HT1080 (cell line): ENCODE results near the gene MCM8. TPM values are rescaled to one million over a fixed set of nuclear protein-coding genes. Genes with fewer than 3 reads are reported as not detected.

ENCODE experiments used
- DNase-seq: peaks from one replicate; pipeline ENCODE4 v3.0.0-alpha.2; 2015; ENCODE audit warnings: low read depth
- polyA plus RNA-seq, 2 experiments: library from polyadenylated mRNA; depleted of rRNA; stranded (reverse); fragments of >200 nt; gene quantifications; 2 replicates each; pipeline ENCODE4 v1.2.3, GENCODE V29; 2015
- total RNA-seq: library from RNA; depleted of rRNA; stranded (reverse); fragments of >200 nt; shearing (Covaris generic); gene quantifications from 2 replicates; pipeline ENCODE4 v1.2.3, GENCODE V29; 2014; rRNA removed

Gene MCM8
- 26.6 and 29.0 TPM in 2 replicates for total RNA-seq
- 18.6 TPM in 2 replicates for polyA plus RNA-seq (2015; cell fraction: cytosol; rRNA removed)
- 30.6 and 31.2 TPM in 2 replicates for polyA plus RNA-seq (2015; cell fraction: nucleus; rRNA removed)

DNA sequence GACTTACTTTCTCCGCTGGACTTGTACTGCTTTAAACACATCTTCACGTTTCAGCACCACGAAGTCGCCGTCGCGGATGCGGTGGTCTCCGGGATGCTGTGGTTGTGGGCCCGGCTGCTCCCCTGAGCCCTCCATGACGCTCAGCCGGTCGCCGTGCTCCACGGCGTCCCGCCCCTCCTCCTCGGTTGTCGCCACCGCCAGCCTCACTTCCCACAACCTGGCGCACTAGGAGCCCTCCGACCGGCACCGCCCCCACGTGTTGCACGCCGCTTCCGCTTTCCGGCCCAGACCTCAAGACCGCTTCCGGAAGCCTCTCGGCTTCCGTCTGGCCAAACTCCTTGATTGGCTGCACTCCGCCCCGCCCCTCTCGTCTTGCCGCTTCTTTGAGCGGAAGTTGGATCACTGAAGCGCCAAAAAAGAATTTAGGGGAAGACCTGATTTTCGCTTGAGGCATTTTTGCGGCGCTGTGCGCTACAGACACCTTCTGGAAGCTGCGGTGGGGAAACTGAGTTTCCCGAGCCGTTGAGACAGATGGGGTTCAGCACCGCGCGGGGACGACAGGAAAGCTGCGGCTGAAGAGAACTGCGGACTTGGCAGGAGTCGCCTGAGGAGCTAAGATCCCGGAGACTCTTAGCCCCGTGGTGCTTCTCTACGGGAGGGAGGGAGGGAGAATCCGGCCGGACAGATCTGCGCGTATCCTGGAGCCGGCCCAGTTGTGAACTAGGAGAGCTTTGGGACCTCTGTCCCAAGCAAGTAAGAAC, at the start of gene MCM8, which contains the start of gene TRMT6:
MCM8 (plus strand) TSS at position 382 of the 761 bp plus-strand sequence. CDS start 1,364 bp downstream, outside the sequence.
TRMT6 (minus strand) TSS at position 263 of the 761 bp plus-strand sequence; CDS start at position 135, 128 bp downstream.
- DNase-seq = peak; percentile 96

DNA sequence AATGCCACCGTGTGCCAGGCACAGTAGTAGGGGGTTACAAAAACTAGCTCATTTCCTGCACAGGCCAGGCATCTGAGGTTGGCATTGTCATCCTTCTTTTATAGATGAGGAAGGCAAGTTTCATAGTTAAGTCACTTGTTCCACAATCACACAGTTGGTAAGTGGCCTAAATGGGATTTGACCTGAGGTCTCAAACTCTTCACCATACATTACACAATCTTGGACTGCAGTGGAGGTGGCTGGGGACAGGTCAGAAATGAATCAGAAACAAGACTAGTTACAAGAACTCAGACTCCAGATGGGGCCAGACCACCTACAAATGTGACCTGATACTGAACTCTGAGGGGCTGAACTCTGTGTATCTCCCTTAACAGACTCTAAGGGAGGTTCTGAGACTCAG, 49.5 kb upstream of the MCM8 start:
- no peak for DNase-seq

DNA sequence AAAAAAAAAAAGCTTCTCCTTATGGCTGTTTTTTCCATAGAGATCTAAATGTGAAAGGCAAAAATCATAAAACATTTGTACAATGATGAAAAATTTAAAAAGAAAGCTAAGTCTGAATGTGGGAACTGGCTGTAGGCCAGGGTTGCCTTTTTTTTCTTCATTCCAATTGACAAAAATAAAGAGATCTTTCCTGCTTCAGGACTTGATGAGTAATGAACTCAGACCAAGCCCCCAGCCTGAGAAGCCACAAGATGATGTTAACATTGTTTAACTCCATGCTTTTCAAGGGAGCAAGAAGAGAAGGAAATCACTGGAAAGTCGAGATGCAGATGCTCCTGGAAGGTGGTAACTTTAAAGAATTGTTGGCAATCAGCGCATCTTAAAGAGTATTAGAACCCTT, 41.5 kb upstream of the MCM8 start:
- peak; percentile 28 for DNase-seq

- DNase-seq = no peak
Observed at GRCh38 chr20:5910186-5910585, 40.3 kb upstream of the MCM8 start.

GRCh38 chr20:5913166-5913565, 37.3 kb upstream of the MCM8 start:
- no peak for DNase-seq

- DNase-seq = no peak
Observed at GRCh38 chr20:5914859-5915258, 35.6 kb upstream of the MCM8 start.

- peak; percentile 90 for DNase-seq
Observed at GRCh38 chr20:5918856-5919625, 31.4 kb upstream of the MCM8 start.

GRCh38 chr20:5919626-5920544, 30.6 kb upstream of the MCM8 start:
- DNase-seq = peak; percentile 43

GRCh38 chr20:5920581-5920980, 29.9 kb upstream of the MCM8 start:
- DNase-seq = no peak

DNA sequence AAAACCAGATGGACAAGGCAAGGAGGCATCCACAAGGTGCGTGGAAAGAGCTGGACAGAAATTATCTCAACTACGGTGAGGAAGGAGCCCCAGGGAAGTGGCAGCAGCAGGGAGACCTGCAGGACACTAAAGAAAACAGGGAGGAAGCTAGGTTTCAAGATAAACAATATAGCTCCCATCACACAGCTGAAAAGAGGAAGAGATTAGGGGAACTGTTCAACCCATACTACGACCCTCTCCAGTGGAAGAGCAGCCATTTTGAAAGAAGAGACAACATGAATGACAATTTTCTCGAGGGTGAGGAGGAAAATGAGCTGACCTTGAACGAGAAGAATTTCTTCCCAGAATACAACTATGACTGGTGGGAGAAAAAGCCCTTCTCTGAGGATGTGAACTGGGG, 27.0 kb upstream of the MCM8 start:
- no peak for DNase-seq

GRCh38 chr20:5925551-5925950, 24.9 kb upstream of the MCM8 start:
- DNase-seq = no peak

GRCh38 chr20:5927749-5928462, 22.5 kb upstream of the MCM8 start:
- DNase-seq = no peak

DNA sequence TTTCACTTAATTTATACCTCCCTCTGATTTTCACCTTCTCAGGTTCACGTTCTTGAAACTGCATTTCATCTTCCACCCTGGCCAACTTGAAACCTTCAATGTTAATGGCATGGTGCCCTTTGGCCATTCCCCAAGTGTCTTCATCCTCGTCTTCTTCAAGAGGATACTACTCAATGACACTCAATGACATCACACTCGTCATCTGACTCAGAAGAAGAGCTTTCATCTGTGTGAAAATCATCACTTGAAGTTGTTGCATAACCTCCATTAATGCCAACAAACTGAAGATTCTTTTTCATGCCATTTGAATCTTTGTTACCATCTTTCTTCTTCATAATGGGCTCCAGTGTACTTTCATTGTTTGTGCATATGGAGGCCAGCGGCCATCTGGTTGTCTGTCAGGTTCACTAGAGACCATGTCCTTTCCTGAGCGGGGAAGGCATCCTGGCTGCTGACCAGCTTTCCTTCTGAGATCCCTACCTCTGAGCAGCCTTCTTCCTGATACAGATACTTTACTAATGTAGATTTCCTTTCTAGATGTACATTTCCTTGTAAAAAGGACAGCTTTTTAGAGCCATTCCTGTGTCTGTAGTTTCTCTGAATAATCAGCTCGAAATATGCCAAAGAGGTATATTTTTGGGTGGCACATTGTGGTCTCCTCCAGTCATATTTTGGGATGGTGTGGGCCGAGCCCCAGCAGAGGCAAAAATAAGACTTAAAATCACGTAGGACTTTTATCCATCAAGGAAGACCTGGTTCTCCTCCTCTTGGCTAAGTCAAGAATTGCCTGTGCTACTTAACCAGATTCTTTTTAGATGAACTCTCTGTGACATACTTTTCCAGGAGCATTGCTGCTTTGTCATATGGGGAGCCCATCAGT, 21.4 kb upstream of the MCM8 start:
- no peak for DNase-seq

DNA sequence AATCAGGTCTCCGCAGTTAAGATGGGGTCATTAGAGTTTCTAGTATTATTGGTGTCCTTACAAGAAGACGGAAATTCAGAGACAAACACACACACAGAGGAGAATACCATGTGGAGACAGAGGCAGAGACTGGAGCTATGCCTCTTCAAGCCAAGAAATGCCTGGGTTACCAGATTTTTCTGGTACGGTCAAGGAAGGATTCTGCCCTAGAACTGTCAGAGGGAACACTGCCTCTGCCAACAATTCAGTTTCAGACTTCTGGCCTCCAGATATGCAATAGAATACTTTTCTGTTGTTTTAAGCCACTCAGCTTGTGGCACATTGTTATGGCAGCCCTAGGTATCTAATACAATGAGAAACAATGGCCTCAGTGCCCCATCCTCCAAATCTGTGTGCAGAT, 19.0 kb upstream of the MCM8 start:
- no peak for DNase-seq

DNA sequence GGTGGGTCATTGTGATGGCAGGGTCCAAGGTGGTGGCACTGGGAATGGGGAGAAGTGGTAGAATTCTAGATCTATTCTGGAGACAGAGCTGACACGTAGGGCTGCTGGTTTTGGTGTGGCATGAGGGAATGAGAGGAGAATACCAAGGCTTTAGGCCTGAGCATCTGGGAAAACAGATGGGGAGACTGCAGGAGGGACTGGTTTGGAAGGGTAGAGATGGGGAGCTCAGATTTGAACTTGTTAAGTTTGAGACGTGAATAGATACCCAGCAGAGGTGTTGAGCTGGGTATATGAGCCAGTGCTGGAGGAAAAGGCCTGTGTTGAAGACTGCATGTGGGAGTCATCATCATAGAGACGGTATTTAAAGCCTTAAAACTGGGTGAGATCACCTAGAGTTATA, 17.7 kb upstream of the MCM8 start:
- no peak for DNase-seq

DNA sequence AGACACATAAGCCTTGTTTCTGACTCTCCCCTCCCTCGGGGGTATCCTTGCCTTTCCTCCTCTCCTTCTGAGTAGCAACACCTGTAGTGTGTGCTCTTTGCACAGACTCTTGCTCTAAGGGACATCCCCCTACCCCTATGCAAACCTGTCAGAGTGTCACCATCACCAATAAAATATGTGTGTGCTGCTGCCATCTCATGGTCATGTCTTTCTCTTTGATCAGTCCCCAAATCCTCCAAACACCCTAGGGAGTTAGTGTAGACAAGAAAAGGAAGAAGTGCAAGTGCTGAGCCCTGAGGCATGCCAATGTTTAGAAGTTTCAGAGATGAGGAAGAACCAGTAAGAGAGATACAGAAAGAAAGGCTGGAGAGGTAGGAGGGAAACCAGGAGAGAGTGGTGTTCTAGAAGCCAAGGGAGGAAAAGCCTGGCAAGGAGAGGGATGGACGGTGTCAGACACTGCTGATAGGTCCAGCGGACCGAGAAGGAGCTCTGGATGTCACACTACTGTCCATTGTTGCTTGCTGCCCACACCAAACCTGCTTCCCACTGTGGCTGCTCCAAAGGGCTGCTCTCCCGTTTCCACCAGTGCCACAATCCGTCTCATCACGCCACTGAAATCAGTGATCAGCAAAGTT, 16.5 kb upstream of the MCM8 start:
- DNase-seq = peak; percentile 38

GRCh38 chr20:5935384-5935783, 15.1 kb upstream of the MCM8 start:
- DNase-seq = no peak

GRCh38 chr20:5936238-5936637, 14.2 kb upstream of the MCM8 start:
- no peak for DNase-seq

- DNase-seq = no peak
Observed at GRCh38 chr20:5938456-5939029, 11.9 kb upstream of the MCM8 start.
